Astrocyte (in vitro differentiated cells and primary cell): ENCODE results near the gene PPP2R2C. TPM values are rescaled to one million over a fixed set of nuclear protein-coding genes. Genes with fewer than 3 reads are reported as not detected.

Experiments
- DNase-seq: peaks from one replicate; pipeline ENCODE4 v3.0.0-alpha.2; 2010; ENCODE audit warnings: low read depth
- FAIRE-seq: peaks from 2 replicates; lab custom pipeline; 2011; peaks lifted over from hg19 to GRCh38; lab: Jason Lieb, UNC
- H2AFZ ChIP-seq: 2 replicates; pipeline ENCODE4 v1.6.0; 2012; ENCODE audit warnings: low read depth, low read length, inconsistent platforms
- H3K27ac ChIP-seq: 2 replicates; pipeline ENCODE4 v1.5.1; 2011; ENCODE audit warnings: low read depth, low read length, inconsistent platforms
- H3K27me3 ChIP-seq: 2 replicates; pipeline ENCODE4 v1.6.0; 2011; ENCODE audit warnings: low read length, inconsistent platforms; ENCODE audit not compliant: insufficient read depth
- H3K36me3 ChIP-seq: 2 replicates; pipeline ENCODE4 v1.5.1; 2011; ENCODE audit warnings: low read length, inconsistent platforms; ENCODE audit not compliant: insufficient read depth
- H3K4me1 ChIP-seq: 2 replicates; pipeline ENCODE4 v1.5.1; 2011; ENCODE audit warnings: low read length, inconsistent platforms; ENCODE audit not compliant: insufficient read depth
- H3K4me2 ChIP-seq: 2 replicates; pipeline ENCODE4 v1.6.0; 2012; ENCODE audit warnings: low read length, inconsistent platforms
- H3K4me3 ChIP-seq: 2 replicates; pipeline ENCODE4 v1.5.1; 2011; ENCODE audit warnings: low read depth, mild to moderate bottlenecking, low read length, inconsistent platforms; ENCODE audit not compliant: insufficient read depth
- H3K79me2 ChIP-seq: 2 replicates; pipeline ENCODE4 v1.6.0; 2012; ENCODE audit warnings: mild to moderate bottlenecking, low read length, inconsistent platforms; ENCODE audit not compliant: insufficient read depth
- H3K9ac ChIP-seq: 2 replicates; pipeline ENCODE4 v1.6.0; 2012; ENCODE audit warnings: mild to moderate bottlenecking, low read length, inconsistent platforms
- H3K9me3 ChIP-seq: 2 replicates; pipeline ENCODE4 v1.5.1; 2012; ENCODE audit warnings: low read depth, mild to moderate bottlenecking, low read length, inconsistent platforms; ENCODE audit not compliant: insufficient read depth
- H4K20me1 ChIP-seq: 2 replicates; pipeline ENCODE4 v1.6.0; 2012; ENCODE audit warnings: low read length, inconsistent platforms; ENCODE audit not compliant: insufficient read depth
- H3K27ac Mint-ChIP-seq: one replicate; pipeline ENCODE4 v1.8.0; 2021; ENCODE audit warnings: mild to moderate bottlenecking, mixed read lengths; ENCODE audit not compliant: unreplicated experiment
- H3K27me3 Mint-ChIP-seq: one replicate; pipeline ENCODE4 v1.8.0; 2021; ENCODE audit warnings: low read depth, mixed read lengths; ENCODE audit not compliant: unreplicated experiment
- H3K36me3 Mint-ChIP-seq: one replicate; pipeline ENCODE4 v1.8.0; 2021; ENCODE audit warnings: low read depth, mixed read lengths; ENCODE audit not compliant: unreplicated experiment
- H3K4me1 Mint-ChIP-seq: one replicate; pipeline ENCODE4 v1.8.0; 2021; ENCODE audit warnings: low read depth, mixed read lengths; ENCODE audit not compliant: unreplicated experiment
- H3K4me3 Mint-ChIP-seq: one replicate; pipeline ENCODE4 v1.8.0; 2021; ENCODE audit warnings: mild to moderate bottlenecking, moderate library complexity, mixed read lengths; ENCODE audit not compliant: unreplicated experiment
- H3K9me3 Mint-ChIP-seq: one replicate; pipeline ENCODE4 v1.8.0; 2021; ENCODE audit warnings: mild to moderate bottlenecking, mixed read lengths; ENCODE audit not compliant: unreplicated experiment
- CTCF ChIP-seq: IDR thresholded peaks from 2 replicates; pipeline ENCODE4 v1.5.1; 2011; ENCODE audit warnings: low read depth, mild to moderate bottlenecking, inconsistent platforms, low read length, moderate library complexity; ENCODE audit not compliant: insufficient read depth
- EZH2 ChIP-seq: IDR thresholded peaks from 2 replicates; pipeline ENCODE4 v1.6.1; 2012; ENCODE audit warnings: mild to moderate bottlenecking, low read length, inconsistent platforms; ENCODE audit not compliant: insufficient read depth
- total RNA-seq: library from RNA; stranded (reverse); gene quantifications from 2 replicates; pipeline ENCODE4 v1.2.1, GENCODE V29; 2021

The PPP2R2C gene
- total RNA-seq, 1 donor from 2014 or later = 1.1 TPM

GRCh38 chr4:6346373-6347110, 125.9 kb downstream of the PPP2R2C start:
- Histone ChIP-seq H3K4me2 (no peak overlapping the region), H3K27me3 (peaks cover 2% of the 10 kb centered on the region), H2AFZ (no peak overlapping the region), H3K4me3 (no peak overlapping the region), H3K9me3 (no peaks in the 10 kb centered on the region), H3K79me2 (no peaks in the 10 kb centered on the region), H4K20me1 (no peaks in the 10 kb centered on the region), H3K27ac (no peak overlapping the region), H3K9ac (no peak overlapping the region), H3K4me1 (peaks cover 7% of the 10 kb centered on the region), H3K36me3 (no peaks in the 10 kb centered on the region)
- H3K27ac Mint-ChIP-seq = no peak overlapping the region
- H3K4me3 Mint-ChIP-seq = no peak overlapping the region
- FAIRE-seq = no peak
- peaks cover 27% of the 10 kb centered on the region for H3K27me3 Mint-ChIP-seq
- H3K36me3 Mint-ChIP-seq = peaks cover 3% of the 10 kb centered on the region
- H3K9me3 Mint-ChIP-seq = peaks cover 11% of the 10 kb centered on the region
- no peaks in the 10 kb centered on the region for H3K4me1 Mint-ChIP-seq
- TF ChIP-seq CTCF = no peak
- no peak for DNase-seq

- Mint-ChIP-seq H3K4me1 (no peaks in the 10 kb centered on the region), H3K9me3 (peaks cover 11% of the 10 kb centered on the region), H3K36me3 (peaks cover 3% of the 10 kb centered on the region), H3K27me3 (peaks cover 31% of the 10 kb centered on the region), H3K27ac (no peak overlapping the region), H3K4me3 (no peak overlapping the region)
- Histone ChIP-seq H2AFZ (no peak overlapping the region), H3K36me3 (no peaks in the 10 kb centered on the region), H3K27me3 (peaks cover 2% of the 10 kb centered on the region), H3K9me3 (no peaks in the 10 kb centered on the region), H3K4me2 (no peak overlapping the region), H4K20me1 (no peaks in the 10 kb centered on the region), H3K4me3 (no peak overlapping the region), H3K27ac (no peak overlapping the region), H3K79me2 (no peaks in the 10 kb centered on the region), H3K9ac (no peak overlapping the region), H3K4me1 (peaks cover 7% of the 10 kb centered on the region)
- no peak for TF ChIP-seq EZH2
- no peak for TF ChIP-seq CTCF
- no peak for DNase-seq
- FAIRE-seq = no peak
These were observed 126.5 kb downstream of the PPP2R2C start for GRCh38 chr4:6345866-6346265.
